Fibroblast of skin of right quadriceps (primary cell): ENCODE results near the gene CTDSPL.

Source experiments
- DNase-seq: peaks from one replicate; pipeline ENCODE4 v3.0.0-alpha.2; 2013

The CTDSPL gene

DNA sequence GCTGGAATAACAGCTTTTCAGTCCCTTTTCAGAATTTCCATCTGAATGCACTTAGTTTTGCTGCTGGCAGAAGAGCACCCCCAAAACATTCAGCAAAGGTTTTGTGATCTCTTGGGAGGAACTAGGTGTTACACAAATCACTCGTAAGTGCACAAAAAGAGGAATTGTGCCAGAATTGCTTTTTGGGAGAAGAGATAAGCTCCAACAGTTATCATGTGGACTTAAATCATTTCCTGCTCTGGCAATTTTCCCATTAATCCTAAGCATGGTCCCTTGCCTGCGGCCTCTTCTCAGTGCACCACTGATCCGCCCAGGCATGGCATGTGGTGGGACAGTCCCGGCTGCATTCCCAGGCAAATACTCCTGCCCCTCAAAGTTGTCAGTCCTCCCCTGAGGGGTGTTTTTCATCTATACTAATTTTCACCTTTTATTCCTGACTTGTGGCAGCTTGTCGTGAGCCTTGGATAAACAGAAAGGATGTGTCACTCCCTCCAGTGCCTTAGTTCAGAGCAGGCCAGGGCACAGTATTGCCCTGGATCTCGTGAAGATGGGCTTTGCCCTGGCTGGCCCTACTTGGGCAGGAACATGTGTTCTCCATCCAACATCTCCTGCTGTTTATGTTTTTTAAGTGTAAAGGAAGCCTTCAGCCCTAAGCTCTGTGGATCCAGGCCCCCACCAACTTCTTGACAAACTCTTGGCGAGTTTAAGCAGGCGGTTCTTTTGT, 84.3 kb downstream of the CTDSPL start:
- peak; percentile 56 for DNase-seq

DNA sequence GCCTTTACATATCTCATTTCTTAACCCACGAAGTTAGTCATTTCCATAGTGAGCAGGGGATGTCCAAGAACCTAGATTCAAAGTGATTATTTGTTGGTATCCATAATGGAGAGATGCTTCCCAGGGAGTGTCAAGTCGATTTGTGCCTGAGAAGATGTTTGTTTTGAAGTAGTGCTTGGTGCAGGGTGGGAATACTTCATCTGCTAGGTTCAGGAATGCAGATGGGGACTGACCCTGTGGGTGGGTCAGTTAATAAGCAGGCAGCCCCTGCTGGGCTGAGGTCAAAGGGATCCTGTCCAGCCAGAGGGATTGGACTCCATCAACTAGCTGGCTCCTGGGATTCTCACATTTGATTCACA, 84.8 kb downstream of the CTDSPL start:
- no peak for DNase-seq

DNA sequence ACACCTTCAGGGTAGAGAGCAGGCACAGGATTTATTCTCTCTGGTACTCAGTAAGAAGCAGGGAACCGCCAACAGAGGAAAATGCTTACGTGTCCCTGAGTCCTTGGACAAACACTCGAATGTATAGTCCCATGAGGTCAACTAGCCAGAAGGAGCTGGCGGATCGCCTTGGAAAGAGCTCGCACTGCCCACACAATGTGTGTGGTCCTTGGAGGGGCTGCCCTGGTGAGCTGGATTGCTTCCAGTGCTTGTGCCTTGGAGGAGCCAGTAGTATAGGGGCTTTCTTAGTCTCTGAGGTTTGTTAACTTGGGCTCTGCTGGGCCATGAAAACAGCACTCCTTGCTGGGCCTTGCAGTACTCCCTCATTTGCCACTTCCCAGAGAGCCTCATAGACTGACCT, 88.2 kb downstream of the CTDSPL start:
- DNase-seq = peak; percentile 39

DNA sequence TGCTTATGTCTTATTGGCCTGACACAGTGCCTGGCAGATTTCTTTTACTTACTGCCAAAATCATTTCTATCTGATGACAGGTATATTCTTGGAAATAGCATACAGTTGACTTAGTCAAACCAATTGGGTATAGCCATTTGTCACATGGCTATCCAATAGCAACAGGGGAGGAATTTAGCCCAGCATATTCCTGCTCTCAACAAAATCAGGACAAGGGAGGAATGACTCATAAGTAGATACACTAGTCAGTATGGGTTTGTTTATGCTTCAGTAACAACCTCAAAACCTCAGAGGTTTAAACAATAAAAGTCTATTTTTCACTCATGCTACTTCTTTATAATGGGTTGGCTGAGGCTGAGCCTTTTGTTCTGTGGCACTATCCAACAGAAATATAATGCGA, 90.9 kb downstream of the CTDSPL start:
- DNase-seq = peak; percentile 24

DNA sequence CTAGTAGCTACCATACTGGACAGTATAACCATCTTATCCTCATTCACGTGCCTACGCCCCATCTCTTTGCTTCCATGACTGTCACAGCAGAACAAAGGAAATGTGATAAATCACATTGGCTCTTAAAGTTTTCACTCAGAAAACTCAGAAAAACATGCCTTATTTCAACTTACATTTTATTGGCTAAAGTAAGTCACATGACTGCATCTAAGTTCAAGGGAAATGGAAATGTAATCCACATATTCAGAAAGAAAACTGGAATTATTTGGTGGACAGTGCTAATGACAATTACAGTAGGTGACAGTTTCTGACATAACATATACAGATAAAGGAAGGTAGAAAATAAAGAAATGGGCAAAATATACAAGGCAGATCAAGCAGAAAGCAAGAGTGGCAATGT, 91.5 kb downstream of the CTDSPL start:
- no peak for DNase-seq

DNA sequence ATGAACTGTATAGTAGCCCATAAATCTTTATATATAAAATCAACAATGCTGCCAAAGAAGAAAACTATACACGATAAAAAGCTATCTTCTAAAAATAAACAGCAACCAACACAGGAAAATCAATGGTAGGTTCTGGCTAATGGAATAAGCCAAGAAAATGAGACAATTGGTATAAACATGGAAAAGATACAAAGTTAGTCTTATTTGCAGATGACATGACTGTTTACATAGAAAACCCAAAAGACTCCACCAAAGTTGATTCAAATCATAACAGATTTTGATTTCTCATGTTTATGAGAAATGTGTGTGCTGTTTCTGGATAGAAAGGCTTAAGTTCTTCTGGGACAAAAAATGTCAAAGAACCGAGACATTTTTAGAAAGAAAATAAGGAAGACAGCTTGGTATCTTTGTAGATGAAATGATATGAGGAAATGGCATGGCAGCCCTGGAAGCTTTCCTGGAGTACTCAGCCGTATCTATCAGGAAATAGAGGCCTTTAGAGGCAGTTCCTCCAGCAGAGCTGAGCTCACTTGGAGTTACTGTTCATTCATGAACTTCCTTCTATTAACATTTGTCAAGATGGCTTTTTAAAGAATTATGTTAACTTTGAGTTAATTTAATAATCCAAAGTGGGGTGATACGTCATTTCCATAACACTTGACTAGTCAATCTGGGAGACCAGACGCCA, 92.2 kb downstream of the CTDSPL start:
- no peak for DNase-seq

DNA sequence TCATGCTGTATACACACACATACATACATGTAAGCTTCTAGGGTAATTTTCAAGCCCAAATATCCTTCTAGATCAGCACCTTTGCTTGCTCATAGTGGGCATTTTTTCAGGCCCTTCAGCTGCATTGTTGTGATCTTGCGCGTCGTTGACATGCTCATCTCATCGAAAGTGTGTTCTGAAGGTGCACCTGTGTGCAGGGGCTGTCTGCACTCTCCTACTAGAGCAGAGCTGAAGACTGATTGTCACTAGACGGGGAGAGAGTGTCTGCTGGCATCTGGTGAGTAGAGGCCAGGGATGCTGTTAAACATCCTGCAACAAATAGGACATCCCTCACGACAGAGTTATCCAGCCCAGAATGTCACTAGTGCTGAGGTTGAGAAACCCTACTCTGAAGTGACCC, 93.2 kb downstream of the CTDSPL start:
- no peak for DNase-seq

DNA sequence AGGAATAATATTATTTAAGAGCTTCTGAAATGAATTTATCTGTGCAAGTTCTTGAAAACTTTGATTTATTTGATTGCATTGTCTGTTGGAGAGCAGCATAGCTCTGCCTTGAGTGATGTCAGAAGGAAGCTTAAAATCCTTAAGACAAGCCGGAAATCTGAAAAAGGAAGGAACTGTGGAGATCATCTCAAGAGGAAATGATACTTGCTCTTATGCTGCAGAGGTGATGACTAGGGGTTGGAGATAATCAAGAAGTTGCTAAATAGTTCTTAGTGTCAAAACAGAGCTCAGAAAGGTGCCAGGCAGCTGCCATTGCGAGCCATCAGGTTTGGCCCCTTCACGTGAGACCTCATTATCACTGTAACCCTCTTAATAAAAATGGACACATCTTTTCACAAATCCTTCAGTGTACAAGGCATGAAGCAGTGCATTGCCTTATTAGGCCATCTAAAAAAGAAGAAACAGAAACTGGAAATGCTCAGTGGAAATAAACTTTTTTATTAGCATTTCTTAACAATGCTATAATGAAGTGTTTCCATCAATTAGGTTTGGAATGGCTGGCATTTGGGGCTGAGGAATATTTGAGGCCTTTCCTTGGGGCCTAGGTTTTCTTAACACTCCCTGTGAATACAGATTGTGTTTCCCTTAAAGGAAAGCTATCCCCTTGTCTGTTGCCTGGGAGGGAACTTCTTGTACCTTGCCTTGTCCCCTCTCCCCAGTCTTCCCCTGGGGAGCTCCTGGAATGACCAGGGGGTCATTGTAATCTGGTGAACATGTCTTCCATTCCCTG, 94.4 kb downstream of the CTDSPL start:
- no peak for DNase-seq

DNA sequence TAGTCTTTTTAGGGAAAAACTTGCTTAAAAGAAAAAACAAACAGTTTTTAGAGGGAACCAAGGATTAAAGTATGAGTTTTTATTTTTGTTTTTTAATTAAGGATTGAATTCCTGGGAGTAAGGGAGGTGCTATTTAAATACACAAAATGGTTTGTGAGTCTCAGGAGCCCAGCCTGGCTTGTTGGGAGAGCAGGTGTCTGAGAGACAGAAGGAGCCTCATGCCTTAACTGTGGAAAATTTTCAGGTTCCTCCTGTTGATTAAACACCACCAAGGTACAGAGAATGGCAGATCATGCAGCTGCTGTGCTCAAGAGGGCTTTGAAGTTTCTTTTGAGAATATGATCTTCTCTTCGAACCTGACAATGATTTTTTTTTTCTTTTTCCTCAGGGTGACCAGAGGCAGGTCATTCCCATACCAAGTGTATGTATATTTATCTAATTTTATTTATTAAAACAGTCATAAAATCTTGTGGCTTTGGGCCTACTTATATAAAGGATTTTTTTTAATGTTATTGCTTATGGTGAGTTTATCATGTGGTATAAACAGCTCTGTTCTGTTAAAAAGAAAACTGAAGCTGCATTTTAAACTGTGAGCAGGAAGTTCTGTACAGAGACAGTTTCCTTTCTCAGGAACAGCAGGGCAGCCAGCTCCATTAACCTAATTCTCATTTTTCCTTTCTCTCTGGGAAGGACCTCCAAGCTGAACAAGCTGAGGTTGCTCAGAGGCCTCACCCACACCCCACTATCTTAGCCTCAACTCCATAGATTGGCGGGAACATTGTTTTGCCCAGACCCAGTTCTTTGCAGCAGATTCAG, 95.3 kb downstream of the CTDSPL start:
- no peak for DNase-seq

DNA sequence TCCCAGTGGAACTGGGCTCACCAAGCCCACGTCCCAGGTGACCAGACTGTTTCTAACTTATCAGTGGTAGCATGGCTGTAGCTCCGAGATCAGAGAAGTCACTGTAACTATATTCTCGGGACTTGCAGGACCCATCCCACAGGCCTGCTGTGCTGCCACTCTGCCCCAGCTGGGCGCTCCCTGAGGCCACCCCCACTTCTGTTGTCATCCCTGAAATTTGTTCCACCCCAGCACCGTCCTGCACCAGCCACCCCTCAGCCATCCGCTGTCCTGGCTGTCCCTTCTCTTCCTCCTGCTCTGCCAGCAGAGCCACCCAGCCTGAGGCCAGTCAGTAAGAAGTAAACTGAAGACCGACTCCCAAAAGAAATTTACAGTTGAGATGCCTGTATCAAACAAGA, 95.9 kb downstream of the CTDSPL start:
- DNase-seq = no peak

DNA sequence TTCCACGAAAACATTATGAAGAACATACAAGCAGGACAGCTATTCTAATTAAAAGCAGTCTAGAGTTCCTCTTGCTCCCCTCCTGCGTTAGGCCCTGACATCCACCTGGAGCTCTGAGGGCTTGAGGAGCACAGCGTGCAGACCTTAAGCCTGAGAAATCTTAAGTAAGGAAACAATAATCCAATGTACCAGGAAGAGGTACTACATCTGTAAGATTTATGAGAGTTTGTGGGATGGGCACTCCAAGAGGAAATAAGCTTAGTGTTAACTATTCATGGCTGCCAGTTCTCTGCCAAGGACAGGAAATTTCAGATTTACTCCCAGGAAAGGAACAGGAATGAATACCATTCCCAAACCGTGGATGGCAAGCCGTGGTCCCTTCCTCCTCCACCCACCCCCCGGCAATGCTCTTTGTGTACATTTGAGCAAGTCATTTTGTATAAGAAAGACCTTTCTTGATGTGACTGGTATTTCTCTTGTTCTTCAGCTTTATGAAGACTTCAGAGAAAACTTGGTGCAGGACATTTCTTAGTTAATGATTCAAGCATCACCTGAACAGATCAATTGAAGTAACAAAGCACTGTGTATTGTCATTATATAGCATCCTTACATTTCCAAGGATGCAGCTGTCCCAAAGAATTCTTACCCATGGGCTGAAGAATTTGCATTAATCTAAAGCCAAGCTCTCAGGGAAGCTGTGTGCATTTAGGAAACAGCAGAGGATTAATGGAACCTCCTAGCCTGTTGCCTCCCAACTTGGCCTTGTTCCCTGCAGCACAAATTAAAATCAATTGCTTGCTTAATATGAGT, 100.1 kb downstream of the CTDSPL start:
- no peak for DNase-seq

DNA sequence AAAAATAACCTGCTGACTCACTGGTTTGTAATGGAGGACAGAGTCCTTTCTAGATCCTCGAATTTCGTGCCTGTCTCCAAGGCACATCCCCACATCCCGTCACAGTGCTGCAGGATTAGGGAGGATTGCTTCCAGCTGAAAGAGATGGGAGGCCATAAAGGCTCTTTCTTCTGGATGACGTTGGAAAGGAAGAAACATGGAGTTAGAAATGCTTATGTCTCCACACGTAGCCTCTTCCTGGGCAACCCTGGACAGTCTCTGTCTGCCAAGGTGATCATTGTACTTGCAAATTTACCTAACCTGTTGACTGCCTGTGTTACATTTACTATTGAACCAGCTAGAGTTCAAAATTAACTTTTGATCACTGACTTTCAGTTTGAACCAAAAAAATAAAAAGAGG, 101.3 kb downstream of the CTDSPL start:
- DNase-seq = peak; percentile 63

DNA sequence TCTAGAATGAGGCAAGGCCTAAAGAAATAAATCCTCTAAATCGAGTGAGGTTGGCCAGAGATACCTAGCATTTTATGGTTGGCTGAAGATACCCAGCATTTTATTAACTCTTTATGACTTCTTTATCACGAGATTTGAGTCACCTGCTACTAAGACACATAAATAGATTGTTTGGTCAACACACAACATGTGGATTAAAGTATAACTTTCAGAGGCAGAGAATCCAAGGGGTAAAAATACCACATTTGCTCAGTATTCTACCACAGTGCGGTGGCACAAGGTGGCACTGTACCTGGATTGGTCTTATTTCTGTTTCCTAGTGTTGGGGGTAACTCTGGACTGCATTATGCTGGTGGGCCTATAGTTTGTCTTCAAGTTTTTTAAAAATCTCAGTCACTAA, 102.0 kb downstream of the CTDSPL start:
- DNase-seq = no peak

DNA sequence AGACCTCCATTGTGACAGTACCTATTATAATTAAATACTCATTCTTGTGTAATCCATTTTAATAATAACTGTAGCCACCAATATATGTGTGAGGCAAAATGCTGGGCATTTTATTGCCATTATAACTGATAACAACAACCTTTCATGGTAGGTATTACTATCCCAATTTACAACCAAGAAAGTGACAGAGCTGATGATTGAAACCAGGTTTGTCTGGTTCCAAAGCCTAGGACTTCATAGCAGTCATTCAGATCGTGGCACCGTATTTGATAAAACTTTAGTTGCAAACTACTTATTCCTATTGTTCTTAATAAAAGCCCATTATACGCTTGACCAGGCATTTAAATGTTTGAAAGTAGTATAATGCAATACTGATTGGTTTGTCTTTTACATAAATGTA, 102.5 kb downstream of the CTDSPL start:
- no peak for DNase-seq

DNA sequence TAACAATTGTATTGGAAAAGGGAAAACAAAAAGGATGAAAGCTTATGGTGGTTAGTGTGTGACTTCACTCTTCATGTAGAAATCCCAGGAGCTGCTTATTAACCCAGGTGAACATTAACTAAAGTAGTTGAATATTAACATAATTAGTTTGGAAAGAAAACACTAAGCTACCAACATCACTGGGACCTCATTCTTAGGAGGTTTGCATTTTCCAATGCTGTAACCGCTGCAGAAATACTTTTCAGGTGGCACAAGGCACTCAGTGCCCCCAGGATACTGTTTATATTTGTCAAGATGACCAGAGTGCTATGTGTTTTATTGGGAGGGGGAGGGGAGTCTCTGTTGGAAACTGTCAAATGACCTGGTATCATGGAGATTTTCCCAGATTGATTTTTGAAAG, 103.0 kb downstream of the CTDSPL start:
- DNase-seq = no peak

DNA sequence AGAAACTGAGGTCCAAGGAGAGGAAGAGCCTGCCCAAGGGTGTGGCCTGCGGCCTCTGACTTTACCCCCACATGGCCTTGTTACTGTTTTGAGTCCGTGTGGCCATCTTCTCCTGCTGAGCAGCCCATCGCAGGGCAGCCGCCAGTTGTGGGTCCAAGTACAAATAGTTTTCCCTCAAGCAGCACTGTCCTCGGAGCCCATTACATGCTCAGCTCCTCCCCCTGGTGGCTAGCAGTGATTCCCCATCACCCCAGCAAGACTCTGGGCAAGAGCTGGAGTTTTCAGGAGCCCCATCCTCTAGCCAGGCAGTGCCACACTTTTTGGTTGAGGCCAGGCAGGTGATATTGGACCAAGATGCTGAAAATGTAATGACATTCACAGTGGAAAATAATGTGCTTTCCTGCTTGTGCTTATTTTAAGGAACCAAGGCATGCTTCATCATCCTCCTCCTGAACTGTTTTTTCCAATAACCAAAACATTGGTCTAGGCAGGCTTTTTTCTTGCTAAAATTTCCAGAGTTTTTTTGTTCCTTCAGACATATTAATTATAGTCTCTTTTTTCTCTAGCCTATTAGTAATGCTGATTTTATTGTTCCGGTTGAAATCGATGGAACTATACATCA, 105.7 kb downstream of the CTDSPL start:
- DNase-seq = peak; percentile 49

DNA sequence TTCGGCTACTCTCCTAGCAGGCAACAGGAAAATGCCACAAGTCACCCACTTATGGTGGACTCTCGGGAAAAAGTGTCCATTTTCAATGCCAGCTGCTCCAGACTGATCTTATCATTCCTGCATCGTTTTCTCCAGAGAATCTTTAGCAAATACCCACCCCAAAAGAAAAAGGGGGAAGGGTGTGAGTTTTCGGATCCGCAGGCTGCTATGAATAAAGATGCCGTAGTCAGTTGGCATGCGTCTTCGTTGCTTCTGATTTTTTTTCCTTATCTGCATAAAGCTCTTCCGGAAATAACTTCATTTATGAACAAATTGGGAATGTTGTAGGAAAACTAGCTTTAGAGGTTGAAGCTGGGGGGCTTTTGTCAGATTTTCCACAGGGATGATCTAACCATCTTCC, 106.5 kb downstream of the CTDSPL start:
- DNase-seq = no peak

DNA sequence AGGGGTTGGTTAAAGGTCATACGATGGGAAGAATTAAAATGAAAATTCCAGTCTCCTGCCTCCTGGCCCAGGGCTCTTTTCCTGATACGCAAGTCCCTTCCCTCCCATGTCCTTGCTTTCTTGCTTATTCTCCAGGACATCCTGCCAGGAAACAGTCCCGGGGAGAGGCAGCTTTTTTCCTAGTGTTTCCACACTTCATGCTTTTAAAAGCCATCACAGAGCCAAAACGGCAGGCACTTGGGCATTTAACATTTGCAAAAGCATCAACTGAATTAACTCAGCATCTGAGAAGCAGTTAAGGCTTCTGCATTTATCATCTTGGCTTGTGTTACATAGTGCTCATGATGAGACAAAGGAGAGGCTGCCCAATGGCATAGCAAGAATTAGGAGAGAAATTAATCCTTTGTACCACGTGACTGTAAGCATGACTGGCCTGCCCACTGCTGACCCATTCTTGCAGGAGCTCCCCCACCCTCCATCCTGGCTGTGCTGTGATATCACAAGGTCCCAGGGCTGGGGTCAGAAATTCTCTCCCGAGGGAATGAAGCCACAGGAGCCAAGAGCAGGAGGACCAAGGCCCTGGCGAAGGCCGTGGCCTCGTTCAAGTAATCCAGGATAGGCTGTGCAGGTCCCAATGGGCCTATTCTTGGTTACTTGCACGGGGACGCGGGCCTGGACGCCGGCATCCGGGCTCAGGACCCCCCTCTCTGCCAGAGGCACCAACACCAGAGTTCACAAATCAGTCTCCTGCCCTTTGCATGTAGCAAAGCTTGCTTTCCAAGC, 107.3 kb downstream of the CTDSPL start:
- DNase-seq = no peak

DNA sequence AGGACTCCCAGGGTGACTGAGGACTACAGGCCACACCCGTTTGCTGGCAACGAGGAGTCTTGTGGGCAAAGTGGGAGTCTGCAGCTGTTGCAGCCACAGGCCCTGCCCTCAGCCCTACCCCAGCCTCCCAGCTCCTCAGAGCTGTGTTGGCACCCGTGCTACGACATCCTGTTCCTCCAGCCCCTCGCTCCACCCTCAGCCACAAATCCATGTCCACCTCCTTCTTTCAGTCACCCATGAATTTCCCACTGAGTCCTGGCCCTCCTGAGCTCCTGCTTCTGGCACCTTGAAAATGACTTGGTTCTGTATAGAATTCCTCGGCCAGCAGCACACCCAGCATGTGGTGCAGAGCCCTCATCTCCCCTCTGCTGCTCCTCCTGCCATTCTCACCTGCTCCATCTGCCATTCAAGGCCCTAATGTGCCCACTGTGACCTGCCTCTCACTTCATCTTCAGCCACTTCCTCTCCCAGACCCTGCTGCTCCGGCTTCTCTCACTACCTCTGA, 108.0 kb downstream of the CTDSPL start:
- DNase-seq = no peak

DNA sequence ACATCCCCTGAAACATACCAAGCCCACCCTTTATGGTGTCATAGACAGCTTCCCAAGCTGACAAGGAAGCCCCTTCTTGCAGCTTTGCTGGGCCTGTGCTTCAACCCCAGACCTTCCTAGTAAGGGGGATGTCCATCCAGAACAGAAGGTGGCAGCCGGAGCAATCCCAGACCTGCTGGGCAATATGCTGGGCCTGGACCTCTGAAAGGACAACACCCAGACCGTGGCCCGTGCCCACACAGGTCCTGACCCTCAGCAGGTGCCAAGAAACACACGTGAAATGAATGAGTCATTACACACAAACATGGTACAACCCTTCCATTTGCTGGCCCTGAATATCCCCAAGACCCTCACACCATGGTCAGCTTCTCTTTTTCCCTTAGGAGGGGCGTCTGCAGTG, 109.1 kb downstream of the CTDSPL start:
- DNase-seq = no peak

DNA sequence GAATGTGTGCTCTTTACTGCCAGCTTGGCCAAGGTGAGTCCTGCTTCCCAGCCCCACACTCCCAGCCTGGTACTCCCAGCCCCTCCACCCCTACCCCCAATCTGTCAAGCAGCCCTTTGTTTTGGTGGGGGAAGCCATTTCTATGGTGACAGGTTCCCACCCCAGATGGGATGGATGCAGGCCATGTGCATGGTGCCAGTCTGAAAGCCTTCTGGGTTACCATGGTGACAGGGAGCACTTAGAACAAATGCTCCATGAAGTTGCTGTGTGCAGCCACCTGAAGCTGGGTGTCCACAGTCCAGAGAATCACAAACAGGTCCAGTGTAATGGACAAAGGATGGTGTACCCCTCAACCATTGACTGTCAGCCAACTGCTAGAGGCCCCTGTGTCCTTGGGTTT, 109.8 kb downstream of the CTDSPL start:
- no peak for DNase-seq
